Measurements from ENCODE around the gene CCDC201.

The CCDC201 gene, protein sequence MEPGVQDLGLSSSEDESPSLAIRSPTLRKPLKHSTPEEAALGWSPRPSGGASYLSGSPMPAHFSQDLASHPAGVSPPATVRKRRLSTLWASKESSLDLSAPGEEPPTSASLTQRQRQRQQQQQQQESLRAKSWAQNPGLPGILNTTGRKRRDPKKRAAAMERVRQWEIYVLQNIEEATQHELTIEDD

DNA sequence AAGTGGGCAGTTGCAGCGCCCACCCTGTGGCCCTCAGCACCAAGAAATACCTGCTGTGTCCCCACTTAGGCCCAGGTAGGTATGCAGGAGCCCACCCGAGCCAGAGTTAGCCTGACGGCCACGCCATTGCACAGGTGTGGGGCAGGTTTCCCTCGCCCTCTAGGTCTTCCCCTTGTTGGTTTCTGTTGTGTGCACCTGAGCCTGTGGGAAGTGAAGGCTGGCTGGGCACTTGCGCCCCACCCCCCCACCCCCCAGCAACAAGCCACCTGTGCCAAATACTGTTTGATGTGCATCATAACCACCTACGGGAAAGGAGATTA is at the start of gene CCDC201:
Gene CCDC201, minus strand, starts transcription at position 48 of the 320 bp plus-strand sequence. CDS start 75 bp downstream, outside the sequence.
- Histone ChIP-seq H3K9ac (ENCODE audit: insufficient read length) (no peak within 1 kb of the TSS), H3K9me3 (ENCODE audit: low read depth, low read length) (no peaks in the 10 kb centered on the region), H3K27ac (no peak within 1 kb of the TSS), H3K36me3 (ENCODE audit: insufficient read depth, low read length) (no peaks in the 10 kb centered on the region), H3K4me3 (no peak within 1 kb of the TSS)
- TF ChIP-seq FOXP2 (optimal IDR thresholded peaks at IDR 0.05; ENCODE audit: control extremely low read depth, extremely low read length, insufficient read depth): no peak
- TF ChIP-seq EZH2 (IDR thresholded peaks at IDR 0.05): no peak
- TF ChIP-seq POLR2AphosphoS5 (IDR thresholded peaks at IDR 0.05; ENCODE audit: borderline replicate concordance, low read depth, low read length): no peak
- no peak for DNase-seq (ENCODE audit: low read depth, low spot score)

DNA sequence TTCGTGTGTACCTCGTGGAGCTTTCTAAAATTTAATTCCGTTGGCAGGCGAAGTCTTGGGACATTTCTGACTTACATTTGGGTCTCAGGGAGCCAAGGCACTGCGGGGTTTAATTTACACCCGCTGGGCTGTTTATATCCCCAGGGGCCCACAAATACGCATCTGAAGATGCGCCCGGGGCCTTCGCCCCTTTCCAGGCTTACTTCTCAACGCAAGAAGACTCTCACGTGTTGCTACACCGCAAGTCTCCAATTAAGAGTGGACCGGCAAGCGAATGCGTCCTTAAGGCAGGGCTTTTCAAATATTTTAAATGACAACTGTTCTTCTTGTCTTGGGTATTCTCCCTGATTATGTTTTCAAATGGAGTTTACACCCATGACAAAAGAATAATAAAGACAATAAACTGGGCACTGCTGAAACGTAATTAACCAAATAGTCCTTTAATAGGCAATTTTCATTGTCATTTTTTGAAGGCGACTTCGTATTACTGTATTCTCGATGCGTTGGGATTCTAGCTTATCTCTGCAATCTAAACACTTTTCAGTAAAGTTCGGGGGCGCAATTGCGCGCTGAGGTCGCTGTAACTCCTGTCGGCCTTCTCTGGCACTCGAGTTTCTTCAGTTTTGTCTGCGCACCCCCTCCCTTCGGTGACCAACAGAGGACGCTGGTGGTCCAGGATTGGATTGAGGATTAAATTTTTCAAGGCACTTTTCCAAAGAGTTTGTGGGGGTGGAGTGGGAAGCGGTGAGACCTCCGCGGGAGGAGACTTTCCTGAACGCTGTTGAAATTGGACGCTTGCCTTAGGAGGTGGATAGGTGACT is 49.0 kb upstream of the CCDC201 start:
- Histone ChIP-seq H3K27ac (no peak overlapping the region), H3K36me3 (ENCODE audit: insufficient read depth, low read length) (no peaks in the 10 kb centered on the region), H3K9me3 (ENCODE audit: low read depth, low read length) (no peaks in the 10 kb centered on the region), H3K4me3 (no peak overlapping the region), H3K9ac (ENCODE audit: insufficient read length) (no peak overlapping the region)
- no peak for DNase-seq (ENCODE audit: low read depth, low spot score)
- peak; percentile 74 for TF ChIP-seq EZH2 (IDR thresholded peaks at IDR 0.05)
- no peak for TF ChIP-seq POLR2AphosphoS5 (IDR thresholded peaks at IDR 0.05; ENCODE audit: borderline replicate concordance, low read depth, low read length)
- TF ChIP-seq FOXP2 (optimal IDR thresholded peaks at IDR 0.05; ENCODE audit: control extremely low read depth, extremely low read length, insufficient read depth): no peak

DNA sequence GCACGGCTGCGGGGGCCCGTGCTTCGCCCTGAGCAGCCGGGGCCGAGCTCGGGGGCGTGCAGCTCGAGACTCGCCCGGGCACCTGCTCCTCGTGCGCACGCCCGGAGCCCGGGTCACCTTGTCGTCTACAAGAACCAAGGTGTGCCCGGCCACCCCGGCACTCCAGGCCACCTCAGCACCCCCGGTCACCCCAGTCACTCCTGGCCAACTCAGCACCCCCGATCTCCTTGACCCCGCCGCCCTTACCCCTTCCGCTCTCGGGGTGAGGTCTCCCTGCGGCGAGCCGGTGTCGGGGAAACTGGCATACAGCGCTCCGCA is 48.5 kb upstream of the CCDC201 start:
- Histone ChIP-seq H3K9ac (ENCODE audit: insufficient read length) (no peak overlapping the region), H3K36me3 (ENCODE audit: insufficient read depth, low read length) (no peaks in the 10 kb centered on the region), H3K27ac (no peak overlapping the region), H3K9me3 (ENCODE audit: low read depth, low read length) (no peaks in the 10 kb centered on the region), H3K4me3 (no peak overlapping the region)
- no peak for DNase-seq (ENCODE audit: low read depth, low spot score)
- TF ChIP-seq POLR2AphosphoS5 (IDR thresholded peaks at IDR 0.05; ENCODE audit: borderline replicate concordance, low read depth, low read length): no peak

DNA sequence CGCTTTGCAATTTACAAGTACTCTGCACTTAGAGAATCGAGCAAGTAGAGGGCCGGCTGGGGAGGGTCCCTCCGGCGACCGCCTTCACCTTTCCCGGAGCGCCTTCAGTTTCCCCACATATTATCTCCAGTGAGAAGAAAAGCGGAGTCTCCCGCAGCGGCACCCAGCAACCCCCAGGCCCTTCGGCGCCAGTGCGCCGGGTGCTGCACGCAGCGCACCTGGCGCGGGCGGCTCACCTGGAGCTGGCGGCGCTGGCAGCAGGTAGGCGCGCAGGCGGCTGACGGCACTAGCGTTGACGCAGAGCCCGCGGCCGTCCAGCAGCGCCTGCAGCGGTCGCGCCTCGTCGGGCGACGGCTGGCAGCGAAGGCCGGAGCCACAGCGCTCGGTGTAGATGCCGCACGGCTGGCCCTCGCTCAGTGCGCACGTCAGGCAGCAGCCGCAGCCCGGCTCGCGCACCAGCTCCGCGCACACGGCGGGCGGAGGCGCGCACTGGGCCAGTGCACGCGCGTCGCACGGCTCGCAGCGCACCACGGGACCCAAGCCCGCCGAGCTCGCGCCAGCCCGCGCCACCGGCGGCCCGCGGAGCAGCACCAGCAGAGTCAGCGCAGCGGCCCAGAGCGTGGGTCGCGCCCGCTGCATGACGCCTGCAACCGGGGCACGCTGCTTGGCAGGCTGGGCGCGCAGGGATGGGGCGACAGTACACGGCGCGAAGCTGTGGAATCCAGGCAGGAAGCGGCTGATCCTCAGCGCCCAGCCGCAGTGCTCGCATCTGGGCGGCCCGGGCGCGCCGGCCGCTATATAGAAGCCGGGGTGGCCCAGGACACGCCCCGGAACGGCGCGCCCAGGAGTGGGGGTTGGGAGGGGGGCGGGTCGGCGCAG is 47.9 kb upstream of the CCDC201 start, which contains the start of gene IGFBP3:
Gene IGFBP3, minus strand, starts transcription at position 771 of the 879 bp plus-strand sequence. Its CDS starts 132 bp downstream, at position 639.
- Histone ChIP-seq H3K9ac (ENCODE audit: insufficient read length) (no peak within 1 kb of the TSS), H3K4me3 (no peak within 1 kb of the TSS), H3K27ac (no peak within 1 kb of the TSS), H3K36me3 (ENCODE audit: insufficient read depth, low read length) (no peaks in the 10 kb centered on the region), H3K9me3 (ENCODE audit: low read depth, low read length) (no peaks in the 10 kb centered on the region)
- DNase-seq (ENCODE audit: low read depth, low spot score): no peak
- TF ChIP-seq POLR2AphosphoS5 (IDR thresholded peaks at IDR 0.05; ENCODE audit: borderline replicate concordance, low read depth, low read length): no peak
- TF ChIP-seq FOXP2 (optimal IDR thresholded peaks at IDR 0.05; ENCODE audit: control extremely low read depth, extremely low read length, insufficient read depth): no peak
- no peak for TF ChIP-seq EZH2 (IDR thresholded peaks at IDR 0.05)

DNA sequence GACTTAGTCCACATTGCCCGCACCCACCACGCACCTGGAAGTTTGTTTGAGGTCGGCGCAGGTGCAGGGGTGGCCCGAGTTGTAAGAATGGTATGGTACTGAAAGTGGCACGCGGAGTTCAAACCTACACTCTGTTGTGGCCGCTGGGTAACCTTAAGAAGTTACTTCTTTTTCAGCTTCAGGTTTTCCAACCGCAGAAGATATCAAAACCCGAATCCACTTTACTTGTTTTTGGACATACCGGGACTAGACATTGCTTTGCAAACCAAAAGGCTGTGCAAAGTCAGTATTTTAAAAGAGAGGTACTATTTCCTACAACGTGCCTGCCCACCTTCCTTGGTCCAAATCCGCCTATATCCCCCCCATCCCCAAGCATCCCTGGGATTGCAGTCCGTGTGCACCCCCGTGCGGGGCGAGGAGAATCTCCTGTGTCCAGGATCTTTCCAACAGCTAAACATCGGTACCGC is 47.1 kb upstream of the CCDC201 start:
- DNase-seq (ENCODE audit: low read depth, low spot score): no peak
- no peak overlapping the region for H3K4me3 ChIP-seq
- H3K9ac ChIP-seq (ENCODE audit: insufficient read length): no peak overlapping the region
- no peak overlapping the region for H3K27ac ChIP-seq
- no peaks in the 10 kb centered on the region for H3K9me3 ChIP-seq (ENCODE audit: low read depth, low read length)
- H3K36me3 ChIP-seq (ENCODE audit: insufficient read depth, low read length): no peaks in the 10 kb centered on the region
- TF ChIP-seq EZH2 (IDR thresholded peaks at IDR 0.05) (no peak), FOXP2 (optimal IDR thresholded peaks at IDR 0.05; ENCODE audit: control extremely low read depth, extremely low read length, insufficient read depth) (no peak), POLR2AphosphoS5 (IDR thresholded peaks at IDR 0.05; ENCODE audit: borderline replicate concordance, low read depth, low read length) (no peak)

DNA sequence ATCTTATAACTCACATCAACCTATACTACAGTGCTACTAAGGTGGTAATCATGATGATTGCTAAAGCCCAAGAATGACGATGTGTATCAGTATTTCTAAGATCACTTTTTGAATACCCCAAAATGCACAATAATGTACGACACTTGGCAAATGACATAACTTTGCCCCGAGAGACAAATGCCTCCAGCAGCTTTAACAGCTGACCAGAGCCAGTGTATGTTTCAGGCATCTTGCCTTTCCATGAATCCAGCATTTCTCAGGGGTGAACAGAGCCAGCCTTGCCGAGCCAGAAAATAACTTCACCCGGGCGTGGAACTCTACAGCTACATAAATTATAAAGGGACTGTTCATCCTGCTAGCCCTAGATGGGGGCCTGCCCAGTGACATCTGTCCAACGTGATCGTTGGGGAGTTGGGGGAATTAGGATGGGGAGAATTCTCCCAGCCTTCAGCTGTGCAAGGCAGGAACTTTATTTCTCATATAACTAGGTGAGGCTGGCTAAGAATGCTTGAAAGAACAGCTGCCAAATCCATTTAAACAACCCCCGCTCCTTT is 46.4 kb upstream of the CCDC201 start:
- TF ChIP-seq FOXP2 (optimal IDR thresholded peaks at IDR 0.05; ENCODE audit: control extremely low read depth, extremely low read length, insufficient read depth): no peak
- no peak for TF ChIP-seq POLR2AphosphoS5 (IDR thresholded peaks at IDR 0.05; ENCODE audit: borderline replicate concordance, low read depth, low read length)
- no peak for TF ChIP-seq EZH2 (IDR thresholded peaks at IDR 0.05)
- H3K27ac ChIP-seq: no peak overlapping the region
- DNase-seq (ENCODE audit: low read depth, low spot score): no peak
- no peaks in the 10 kb centered on the region for H3K36me3 ChIP-seq (ENCODE audit: insufficient read depth, low read length)
- H3K9me3 ChIP-seq (ENCODE audit: low read depth, low read length): no peaks in the 10 kb centered on the region
- no peak overlapping the region for H3K4me3 ChIP-seq
- H3K9ac ChIP-seq (ENCODE audit: insufficient read length): no peak overlapping the region

DNA sequence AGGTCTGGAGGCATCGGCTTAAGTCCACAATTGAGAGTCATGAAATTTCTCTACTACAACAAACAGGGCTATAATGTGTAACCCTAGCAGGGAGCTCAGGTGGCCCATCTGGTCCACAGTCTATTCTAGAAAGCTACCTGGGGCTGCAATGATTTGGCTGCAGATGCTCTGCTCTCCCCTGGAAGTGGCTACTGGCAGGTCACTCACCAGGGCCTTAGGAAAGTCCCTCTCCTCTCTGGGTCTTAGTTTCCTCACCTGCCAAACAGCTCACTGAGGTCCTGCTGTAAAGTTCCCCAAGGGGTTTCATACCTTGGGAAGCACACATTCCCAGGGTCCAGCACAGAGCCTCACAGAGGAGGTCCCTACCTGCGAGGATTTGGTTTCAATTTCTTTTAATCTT is 45.7 kb upstream of the CCDC201 start:
- Histone ChIP-seq H3K36me3 (ENCODE audit: insufficient read depth, low read length) (no peaks in the 10 kb centered on the region), H3K4me3 (no peak overlapping the region), H3K9ac (ENCODE audit: insufficient read length) (no peak overlapping the region), H3K9me3 (ENCODE audit: low read depth, low read length) (no peaks in the 10 kb centered on the region), H3K27ac (no peak overlapping the region)
- no peak for DNase-seq (ENCODE audit: low read depth, low spot score)
- no peak for TF ChIP-seq POLR2AphosphoS5 (IDR thresholded peaks at IDR 0.05; ENCODE audit: borderline replicate concordance, low read depth, low read length)
- TF ChIP-seq FOXP2 (optimal IDR thresholded peaks at IDR 0.05; ENCODE audit: control extremely low read depth, extremely low read length, insufficient read depth): no peak
- TF ChIP-seq EZH2 (IDR thresholded peaks at IDR 0.05): no peak

DNA sequence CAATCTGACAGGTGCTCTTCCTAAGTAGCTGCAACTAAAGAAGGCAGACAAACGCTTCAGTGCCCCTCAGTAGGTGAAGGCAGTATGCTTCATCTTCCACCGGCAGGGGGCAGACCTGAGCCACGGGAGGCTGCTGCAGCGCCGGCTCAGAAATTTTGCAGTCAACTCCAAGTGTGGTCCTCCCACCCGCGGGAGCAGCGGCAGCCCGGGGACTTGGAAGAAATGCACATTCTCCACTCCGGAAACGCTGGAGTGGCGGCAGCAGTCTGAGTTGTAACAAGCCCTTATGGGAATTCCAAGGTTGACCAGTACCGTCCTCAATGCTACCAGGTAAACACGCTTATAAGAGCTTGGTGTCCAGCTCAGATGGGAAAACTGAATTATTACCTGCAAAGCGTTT is 44.8 kb upstream of the CCDC201 start:
- H3K9ac ChIP-seq (ENCODE audit: insufficient read length): no peak overlapping the region
- no peak overlapping the region for H3K4me3 ChIP-seq
- H3K9me3 ChIP-seq (ENCODE audit: low read depth, low read length): no peaks in the 10 kb centered on the region
- no peaks in the 10 kb centered on the region for H3K36me3 ChIP-seq (ENCODE audit: insufficient read depth, low read length)
- no peak for DNase-seq (ENCODE audit: low read depth, low spot score)
- TF ChIP-seq EZH2 (IDR thresholded peaks at IDR 0.05) (no peak), FOXP2 (optimal IDR thresholded peaks at IDR 0.05; ENCODE audit: control extremely low read depth, extremely low read length, insufficient read depth) (no peak), POLR2AphosphoS5 (IDR thresholded peaks at IDR 0.05; ENCODE audit: borderline replicate concordance, low read depth, low read length) (no peak)
- no peak overlapping the region for H3K27ac ChIP-seq
